HepG2 (cell line): ENCODE results near the gene ARPP21. TPM values are rescaled to one million over a fixed set of nuclear protein-coding genes. Genes with fewer than 3 reads are reported as not detected.

Source experiments
- ATAC-seq: fragments of 200-7000 bp; cut with Tn5 transposase; 3 replicates; pipeline ENCODE4 v1.9.1; 2020; ENCODE audit warnings: mild to moderate bottlenecking, moderate library complexity
- Bru-seq: library from RNA; stranded (reverse); fragments of 400-500 nt; gene quantifications from one replicate; lab custom pipeline; 2021; lab: Mats Ljungman, UMichigan
- BruChase-seq, 2 experiments: library from RNA; stranded (reverse); fragments of 400-500 nt; gene quantifications; one replicate each; lab custom pipeline; 2021; lab: Mats Ljungman, UMichigan
- BruUV-seq: library from RNA; stranded (reverse); fragments of 400-500 nt; replicated peaks from 2 replicates; lab custom pipeline; 2021; lab: Mats Ljungman, UMichigan
- CTCF ChIA-PET: fragments of 300-600 bp; formaldehyde crosslinking; extraction: SDS; loops from one replicate; lab custom pipeline; 2021; ENCODE audit warnings: low total read pairs, inconsistent platforms, low intra/inter-chr PET ratio; lab: Yijun Ruan, JAX
- POLR2A ChIA-PET: fragments of 350-600 bp; sonication (Branson Sonifier 250); formaldehyde crosslinking; loops from one replicate; lab custom pipeline; 2020; ENCODE audit warnings: antibody characterized with exemption, inconsistent platforms; lab: Yijun Ruan, JAX
- DNase-seq: peaks from one replicate; pipeline ENCODE4 v3.0.0-alpha.2; 2015; ENCODE audit warnings: low spot score
- FAIRE-seq: peaks from 3 replicates; lab custom pipeline; 2011; peaks lifted over from hg19 to GRCh38; lab: Jason Lieb, UNC
- H2AFZ ChIP-seq: one replicate; pipeline ENCODE4 v1.6.1; 2011; ENCODE audit warnings: low read length, inconsistent platforms
- H3K27ac ChIP-seq: fragments of 300-600 bp; 3 replicates; pipeline ENCODE4 v1.8.0; 2011; ENCODE audit warnings: mixed run types, mild to moderate bottlenecking, mixed read lengths, low read length, inconsistent platforms; ENCODE audit not compliant: insufficient read depth; ENCODE audit errors: extremely low read length
- H3K27me3 ChIP-seq, 2 experiments: fragments of 200-600 bp in 1 of 2; 2 replicates in 1 of 2; 3 replicates in 1 of 2; pipeline versions ENCODE4 v1.6.0 to v1.8.0; 2011; ENCODE audit warnings: low read length in 2 of 2, mild to moderate bottlenecking in 2 of 2, moderate library complexity in 2 of 2, inconsistent platforms in 1 of 2; ENCODE audit not compliant: insufficient read depth in 2 of 2, control insufficient read depth in 1 of 2
- H3K36me3 ChIP-seq, 2 experiments: fragments of 200-600 bp in 1 of 2; replicated peaks in 1 of 2; 2 replicates in 1 of 2; 3 replicates in 1 of 2; pipeline versions ENCODE4 v1.5.1 to v1.8.0; 2011; ENCODE audit warnings: low read length in 2 of 2, inconsistent platforms in 1 of 2; ENCODE audit not compliant: insufficient read depth in 2 of 2, control insufficient read depth in 1 of 2
- H3K4me1 ChIP-seq: 2 replicates; pipeline ENCODE4 v1.5.1; 2012; ENCODE audit warnings: low read length, inconsistent platforms; ENCODE audit not compliant: insufficient read depth
- H3K4me2 ChIP-seq: 2 replicates; pipeline ENCODE4 v1.6.0; 2011; ENCODE audit warnings: low read depth, low read length, inconsistent platforms
- H3K4me3 ChIP-seq, 3 experiments: fragments of 200-600 bp in 1 of 3; sonication (generic), shearing (Covaris generic) in 1 of 3; replicated peaks in 1 of 3; 2 replicates each; pipeline ENCODE4 v1.5.1; 2011 to 2016; ENCODE audit warnings: low read length in 3 of 3, inconsistent platforms in 2 of 3, low read depth in 2 of 3, mild to moderate bottlenecking in 2 of 3, control low read depth in 1 of 3, mixed read lengths in 1 of 3; ENCODE audit not compliant: insufficient read depth in 1 of 3
- H3K79me2 ChIP-seq: one replicate; pipeline ENCODE4 v1.6.1; 2011; ENCODE audit warnings: low read length, inconsistent platforms; ENCODE audit not compliant: insufficient read depth
- H3K9ac ChIP-seq: 2 replicates; pipeline ENCODE4 v1.6.0; 2011; ENCODE audit warnings: mild to moderate bottlenecking, low read depth, low read length, inconsistent platforms; ENCODE audit not compliant: insufficient read depth
- H3K9me3 ChIP-seq: 2 replicates; pipeline ENCODE4 v1.5.1; 2012; ENCODE audit warnings: mild to moderate bottlenecking, low read length
- H4K20me1 ChIP-seq: 2 replicates; pipeline ENCODE4 v1.6.0; 2011; ENCODE audit warnings: inconsistent platforms, mild to moderate bottlenecking, low read length, moderate library complexity; ENCODE audit not compliant: insufficient read depth
- CCAR2 ChIP-seq: fragments of 200-400 bp; formaldehyde crosslinking; optimal IDR thresholded peaks from 2 replicates; pipeline ENCODE3; 2018; ENCODE audit warnings: low read depth, mild to moderate bottlenecking, low read length, moderate library complexity
- CREB1 ChIP-seq, 2 experiments: fragments of 450-650 bp in 1 of 2; IDR thresholded peaks; 2 replicates each; pipeline ENCODE4 v1.6.1; 2016 to 2017; ENCODE audit warnings: control low read depth in 1 of 2, mild to moderate bottlenecking in 1 of 2, missing compliant biosample characterization in 1 of 2, missing genetic modification characterization in 1 of 2
- EZH2 ChIP-seq: conservative IDR thresholded peaks from 2 replicates; pipeline ENCODE4 v1.6.1; 2012; ENCODE audit warnings: mild to moderate bottlenecking, low read depth, low read length, moderate library complexity
- HOXA3 ChIP-seq: sonication (generic); formaldehyde crosslinking; IDR thresholded peaks from 2 replicates; pipeline ENCODE4 v1.5.0; 2020; ENCODE audit warnings: missing genetic modification reagents
- HOXA7 ChIP-seq: sonication (generic); formaldehyde crosslinking; IDR thresholded peaks from 2 replicates; pipeline ENCODE4 v1.8.1; 2022; ENCODE audit warnings: mild to moderate bottlenecking, missing genetic modification reagents, moderate library complexity
- NR1H2 ChIP-seq: sonication (generic); formaldehyde crosslinking; IDR thresholded peaks from 2 replicates; pipeline ENCODE4 v1.8.1; 2022; ENCODE audit warnings: low read depth, missing genetic modification reagents, borderline replicate concordance
- PITX1 ChIP-seq: sonication (generic); formaldehyde crosslinking; IDR thresholded peaks from 2 replicates; pipeline ENCODE4 v1.5.1; 2020; ENCODE audit warnings: mild to moderate bottlenecking, missing genetic modification reagents
- SMAD9 ChIP-seq: sonication (generic); formaldehyde crosslinking; IDR thresholded peaks from 2 replicates; pipeline ENCODE4 v1.5.1; 2020; ENCODE audit warnings: mild to moderate bottlenecking, missing genetic modification reagents
- SRSF1 ChIP-seq: fragments of 200-400 bp; formaldehyde crosslinking; optimal IDR thresholded peaks from 2 replicates; pipeline ENCODE3; 2017; ENCODE audit warnings: mild to moderate bottlenecking, low read depth, low read length, moderate library complexity
- SRY ChIP-seq: sonication (generic); formaldehyde crosslinking; IDR thresholded peaks from 2 replicates; pipeline ENCODE4 v1.8.0; 2022; ENCODE audit warnings: mild to moderate bottlenecking, missing genetic modification reagents
- ZFP62 ChIP-seq: sonication (generic); formaldehyde crosslinking; IDR thresholded peaks from 2 replicates; pipeline ENCODE4 v1.4.0; 2020; ENCODE audit warnings: missing genetic modification reagents
- ZNF143 ChIP-seq: sonication (generic); formaldehyde crosslinking; IDR thresholded peaks from 2 replicates; pipeline ENCODE4 v1.4.0; 2020; ENCODE audit warnings: missing genetic modification reagents
- ZNF263 ChIP-seq: sonication (generic); formaldehyde crosslinking; IDR thresholded peaks from 2 replicates; pipeline ENCODE4 v1.4.0; 2020; ENCODE audit warnings: missing genetic modification reagents
- ZNF777 ChIP-seq: sonication (generic); formaldehyde crosslinking; IDR thresholded peaks from 2 replicates; pipeline ENCODE4 v1.4.0; 2020; ENCODE audit warnings: missing genetic modification reagents
- ZSCAN31 ChIP-seq: sonication (generic); formaldehyde crosslinking; IDR thresholded peaks from 2 replicates; pipeline ENCODE4 v1.5.0; 2020; ENCODE audit warnings: low read depth, mild to moderate bottlenecking, missing genetic modification reagents
- ZSCAN5A ChIP-seq: sonication (generic); formaldehyde crosslinking; IDR thresholded peaks from 2 replicates; pipeline ENCODE4 v1.8.0; 2022; ENCODE audit warnings: mild to moderate bottlenecking, missing genetic modification reagents, borderline replicate concordance
- WGBS: methylation state at CpG from one replicate; pipeline ENCODE4 v1.1.6; 2017; ENCODE audit warnings: low lambda C conversion rate; 5-methylcytosine and 5-hydroxymethylcytosine counted together
- in situ Hi-C: cut with HindIII; loops from 2 replicates; pipeline ENCODE4 v1.10.0; 2017; ENCODE audit warnings: low pct_unique_long_range_greater_than_20kb; ENCODE audit not compliant: extremely low pct_ligation_motif_present
- intact Hi-C: fragments of 100-400 bp; cut with micrococcal nuclease; formaldehyde crosslinking; loops from one replicate; pipeline ENCODE4 v1.10.0; 2022; ENCODE audit not compliant: unreplicated experiment
- long read RNA-seq, 2 experiments: library from RNA in 1 of 2; library from polyadenylated mRNA in 1 of 2; stranded (forward) in 1 of 2; unstranded in 1 of 2; transcript quantifications; one replicate each; pipeline ENCODE4 v2.0.0, GENCODE V29; 2019 to 2022
- polyA minus RNA-seq, 3 experiments: library from RNA; depleted of rRNA, polyadenylated mRNA; stranded (reverse); fragments of >200 nt; gene quantifications; 2 replicates each; pipeline ENCODE4 v1.2.3, GENCODE V29; 2011; ENCODE audit warnings: low replicate concordance in 1 of 3
- polyA plus RNA-seq, 8 experiments: library from polyadenylated mRNA; depleted of rRNA in 3 of 8; stranded (reverse) in 7 of 8; unstranded in 1 of 8; fragments of >200 nt; fragmentation: Illumina TruSeq in 4 of 8; extraction: Trizol in 4 of 8; gene quantifications; 2 replicates each; pipeline versions ENCODE4 v1.2.1 to v1.2.3, GENCODE V29; 2011 to 2016; ENCODE audit warnings: low read depth in 4 of 8, missing spikeins in 1 of 8, mixed read lengths in 1 of 8; ENCODE audit not compliant: insufficient read depth in 1 of 8
- total RNA-seq, 5 experiments: library from RNA; depleted of rRNA; stranded (reverse); fragments of >200 nt; fragmentation: Illumina TruSeq; extraction: Trizol; gene quantifications; 2 replicates each; pipeline ENCODE4 v1.2.3, GENCODE V29; 2016; ENCODE audit warnings: low read depth in 1 of 5
- TF ChIP-seq, protein P1 (sequence below): sonication (generic); formaldehyde crosslinking; IDR thresholded peaks from 2 replicates; pipeline ENCODE4 v1.8.1; 2023; ENCODE audit warnings: mild to moderate bottlenecking, moderate library complexity, missing genetic modification reagents

The ARPP21 gene
- total RNA-seq (2016; rRNA removed; fragmentation: Illumina TruSeq; extraction: Trizol) (not detected in 2 replicates), polyA plus RNA-seq (2011; rRNA removed) (not detected in 2 replicates), polyA minus RNA-seq (2011; rRNA and poly(A)+ RNA removed; ENCODE audit: low replicate concordance) (not detected in 2 replicates), Bru-seq, nascent RNA (not detected), BruChase-seq, experiment 1, labeled RNA remaining after a 6-hour chase (not detected), BruChase-seq, experiment 2, labeled RNA remaining after a 2-hour chase (not detected)
- not detected in 2 replicates for total RNA-seq (2016; cell fraction: cytosol; rRNA removed; fragmentation: Illumina TruSeq; extraction: Trizol; ENCODE audit: low read depth)
- not detected in 2 replicates for total RNA-seq (2016; cell fraction: insoluble cytoplasmic fraction; rRNA removed; fragmentation: Illumina TruSeq; extraction: Trizol)
- total RNA-seq (2016; cell fraction: membrane; rRNA removed; fragmentation: Illumina TruSeq; extraction: Trizol): not detected in 2 replicates
- total RNA-seq (2016; cell fraction: nucleus; rRNA removed; fragmentation: Illumina TruSeq; extraction: Trizol): not detected in 2 replicates
- polyA plus RNA-seq (2011; cell fraction: cytosol; rRNA removed): not detected in 2 replicates
- polyA plus RNA-seq (2011; cell fraction: nucleus; rRNA removed): not detected in 2 replicates
- not detected in 2 replicates for polyA plus RNA-seq (2012)
- polyA plus RNA-seq (2016; cell fraction: cytosol; fragmentation: Illumina TruSeq; extraction: Trizol; ENCODE audit: low read depth): not detected in 2 replicates
- polyA plus RNA-seq (2016; cell fraction: insoluble cytoplasmic fraction; fragmentation: Illumina TruSeq; extraction: Trizol; ENCODE audit: low read depth): not detected in 2 replicates
- polyA plus RNA-seq (2016; cell fraction: membrane; fragmentation: Illumina TruSeq; extraction: Trizol; ENCODE audit: low read depth): not detected in 2 replicates
- not detected in 2 replicates for polyA plus RNA-seq (2016; cell fraction: nucleus; fragmentation: Illumina TruSeq; extraction: Trizol; ENCODE audit: insufficient read depth, low read depth)
- not detected in 2 replicates for polyA minus RNA-seq (2011; cell fraction: cytosol; rRNA and poly(A)+ RNA removed)
- not detected in 2 replicates for polyA minus RNA-seq (2011; cell fraction: nucleus; rRNA and poly(A)+ RNA removed)
- long read RNA-seq, experiment 1: 0 reads
- long read RNA-seq, experiment 2: 0 reads

- H4K20me1 ChIP-seq: no peaks in the 10 kb centered on the region
- 13% methylated on average over 53 of the region's 83 CpGs for WGBS
- no peaks in the 10 kb centered on the region for H3K4me1 ChIP-seq
- no peaks in the 10 kb centered on the region for H3K79me2 ChIP-seq
- peak within 1 kb of the TSS; percentile 38 for H3K4me2 ChIP-seq
- ChIA-PET CTCF (no interaction called here), POLR2A (no interaction called here)
- no peak within 1 kb of the TSS for H3K9ac ChIP-seq
- no peak for DNase-seq
- ATAC-seq: peak; percentile 77
- no peaks in the 10 kb centered on the region for H3K36me3 ChIP-seq
- intact Hi-C loops (no loop called here), in situ Hi-C loops (no loop called here)
- no peak for FAIRE-seq
- H3K9me3 ChIP-seq: no peaks in the 10 kb centered on the region
- peak within 1 kb of the TSS in 2 of 3 experiments; percentile 16 to 34; a peak in 2 of 6 replicates for H3K4me3 ChIP-seq
- H3K27me3 ChIP-seq: peaks cover 4 to 9% of the 10 kb centered on the region in 2 experiments; a peak in 4 of 5 replicates
- no TSS peak for BruUV-seq
- no peak within 1 kb of the TSS for H2AFZ ChIP-seq
- H3K27ac ChIP-seq: no peak within 1 kb of the TSS
- TF ChIP-seq ZNF777 (CRISPR knock-in tag) (peak; percentile 27; the same call in 1 of the 2 replicates), NR1H2 (CRISPR knock-in tag) (no peak), SRSF1 (no peak), HOXA7 (CRISPR knock-in tag) (no peak), EZH2 (0 out of 2 replicates have a peak, but pooled peaks have one; percentile 42), ZNF263 (CRISPR knock-in tag) (no peak), ZNF143 (CRISPR knock-in tag) (no peak), ZSCAN5A (CRISPR knock-in tag) (no peak), CCAR2 (no peak), SMAD9 (no peak), HOXA3 (CRISPR knock-in tag) (no peak), PITX1 (no peak), ZFP62 (CRISPR knock-in tag) (no peak), ZSCAN31 (no peak), CREB1 (IDR thresholded peaks at IDR 0.05) (no peak), CREB1 (CRISPR knock-in tag; IDR thresholded peaks at IDR 0.05) (no peak), SRY (CRISPR knock-in tag) (no peak)
- TF ChIP-seq, protein P1, sequence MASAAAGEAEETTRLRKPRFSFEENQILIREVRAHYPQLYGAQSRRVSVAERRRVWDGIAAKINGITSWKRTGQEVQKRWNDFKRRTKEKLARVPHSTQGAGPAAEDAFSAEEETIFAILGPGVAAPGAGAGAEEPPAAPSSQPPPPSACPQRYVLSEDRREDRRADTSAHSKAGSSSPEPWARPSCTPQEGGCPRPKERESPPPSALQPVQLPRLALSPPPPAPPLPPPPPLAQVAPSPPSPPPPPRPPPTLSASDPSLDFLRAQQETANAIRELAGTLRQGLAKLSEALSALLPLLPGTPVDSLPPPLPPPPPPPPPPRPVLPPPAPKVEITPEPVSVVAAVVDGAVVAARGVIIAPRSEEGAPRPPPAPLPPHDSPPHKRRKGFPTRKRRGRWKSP: no peak
Observed at GRCh38 chr3:35639254-35640186, at the start of gene ARPP21. Gene ARPP21 (plus strand): TSS chr3:35639525. CDS start chr3:35681752, 42,227 bp downstream.
